ENCODE results near the gene NEK1. TPM values are rescaled to one million over a fixed set of nuclear protein-coding genes. Genes with fewer than 3 reads are reported as not detected.

Gene NEK1
- total RNA-seq, 1 experiment from 2014 or later: 12.3 TPM

GRCh38 chr4:169485086-169485485 is 127.3 kb downstream of the NEK1 start:
- no peak for TF ChIP-seq CTCF (conservative IDR thresholded peaks at IDR 0.05)
- Histone ChIP-seq H3T11ph (ENCODE audit: low read length) (no peak overlapping the region), H3K4me2 (ENCODE audit: insufficient read depth, insufficient read length, low read length) (no peak overlapping the region), H2BK12ac (ENCODE audit: insufficient read length, low read depth, low read length) (no peak overlapping the region), H3K23me2 (ENCODE audit: insufficient read length, low read depth, low read length, poor library complexity, severe bottlenecking) (no peaks in the 10 kb centered on the region), H2BK120ac (ENCODE audit: low read depth, low read length, poor library complexity, severe bottlenecking) (no peak overlapping the region), H4K91ac (ENCODE audit: insufficient read length, low read depth, low read length) (no peak overlapping the region), H3K27ac (ENCODE audit: insufficient read length, low read depth, low read length) (no peak overlapping the region), H2AK5ac (ENCODE audit: insufficient read length, low read length) (no peak overlapping the region), H2BK20ac (ENCODE audit: low read depth, low read length, poor library complexity, severe bottlenecking) (no peak overlapping the region), H4K20me1 (ENCODE audit: control insufficient read depth, insufficient read depth, insufficient read length) (no peaks in the 10 kb centered on the region), H3K18ac (ENCODE audit: insufficient read length, low read depth, low read length) (no peak overlapping the region), H3K4me1 (ENCODE audit: insufficient read depth, low read length) (no peaks in the 10 kb centered on the region), H3K23ac (ENCODE audit: insufficient read length, low read depth, low read length) (no peak overlapping the region), H3K9ac (ENCODE audit: extremely low read depth, insufficient read length, low read length) (no peak overlapping the region), H3K14ac (ENCODE audit: insufficient read depth, low read length) (no peak overlapping the region), H3K79me2 (ENCODE audit: insufficient read depth, low read length) (no peaks in the 10 kb centered on the region), H2AFZ (ENCODE audit: low read length) (no peak overlapping the region), H3K27me3 (ENCODE audit: insufficient read depth, low read length) (no peaks in the 10 kb centered on the region), H4K5ac (ENCODE audit: insufficient read length, low read depth, low read length) (no peak overlapping the region), H4K8ac (replicated peaks; ENCODE audit: insufficient read length, low read depth, low read length) (no peak overlapping the region), H3K56ac (ENCODE audit: insufficient read length, low read depth, low read length) (no peak overlapping the region), H3K4ac (ENCODE audit: low read depth, low read length) (no peak overlapping the region), H3K9me3 (ENCODE audit: control insufficient read depth, low read depth, low read length) (no peaks in the 10 kb centered on the region), H3K79me1 (ENCODE audit: insufficient read depth, low read depth, low read length, poor library complexity, severe bottlenecking) (no peaks in the 10 kb centered on the region), H2BK15ac (ENCODE audit: low read depth, low read length) (no peak overlapping the region), H2BK5ac (ENCODE audit: insufficient read length, low read length) (no peak overlapping the region)
- H3K9me3 Mint-ChIP-seq: peaks cover 7 to 15% of the 10 kb centered on the region in 2 experiments; a peak in 4 of 5 replicates
- H3K4me1 Mint-ChIP-seq: peaks cover 0 to 2% of the 10 kb centered on the region in 2 experiments; a peak in 1 of 4 replicates
- H3K27me3 Mint-ChIP-seq (ENCODE audit: low read depth): no peaks in the 10 kb centered on the region
- no peak overlapping the region for H3K27ac Mint-ChIP-seq
- H3K4me3 Mint-ChIP-seq: no peak overlapping the region
- H3K36me3 Mint-ChIP-seq (ENCODE audit: insufficient read depth in 1 of 3, low read depth in 3 of 3): peaks cover 9 to 11% (median 9%) of the 10 kb centered on the region in 3 experiments
- DNase-seq: no peak

Measured in H9 (cell line).